GM21515 (cell line): Measurements from ENCODE around the gene CCT8.
"Not testable (repeated sequence)": the region's sequence is repeated elsewhere in the genome, so short reads cannot be mapped to it uniquely, and the experiment has no call there.

Experiments used
- ATAC-seq: cut with Tn5 transposase; IDR thresholded peaks from one replicate; pipeline ENCODE4 v1.9.1; 2021; ENCODE audit not compliant: unreplicated experiment

The CCT8 gene

GRCh38 chr21:29078869-29079767, 5.7 kb upstream of the CCT8 start:
- ATAC-seq, result no peak

- no peak for ATAC-seq
Measured at GRCh38 chr21:29077651-29078090, 4.2 kb upstream of the CCT8 start.

GRCh38 chr21:29076731-29077640, 3.5 kb upstream of the CCT8 start:
- not testable (repeated sequence) for ATAC-seq

GRCh38 chr21:29075706-29076466, 2.4 kb upstream of the CCT8 start:
- no peak for ATAC-seq

GRCh38 chr21:29074783-29075182, 1.3 kb upstream of the CCT8 start:
- no peak for ATAC-seq

- no peak for ATAC-seq
Measured at GRCh38 chr21:29074007-29074376, 544 bp upstream of the CCT8 start.

- ATAC-seq, result no peak
Measured at GRCh38 chr21:29072873-29073221, 601 bp downstream of the CCT8 start.

- ATAC-seq, result peak; percentile 94
Measured at GRCh38 chr21:29064850-29065481, 8.5 kb downstream of the CCT8 start.

- no peak for ATAC-seq
Measured at GRCh38 chr21:29056538-29057050, 16.9 kb downstream of the CCT8 start.

GRCh38 chr21:29056005-29056404, 17.4 kb downstream of the CCT8 start:
- no peak for ATAC-seq

- no peak for ATAC-seq
Measured at GRCh38 chr21:29055080-29055479, 18.4 kb downstream of the CCT8 start.

- ATAC-seq, result no peak
Measured at GRCh38 chr21:29053656-29054055, 19.8 kb downstream of the CCT8 start.

GRCh38 chr21:29053011-29053553, 20.4 kb downstream of the CCT8 start:
- no peak for ATAC-seq

- ATAC-seq, result no peak
Measured at GRCh38 chr21:29052224-29052623, 21.2 kb downstream of the CCT8 start.

- ATAC-seq, result no peak
Measured at GRCh38 chr21:29034678-29035077, 38.8 kb downstream of the CCT8 start.

GRCh38 chr21:29033871-29034270, 39.6 kb downstream of the CCT8 start:
- ATAC-seq, result no peak

GRCh38 chr21:29033301-29033700, 40.1 kb downstream of the CCT8 start:
- ATAC-seq, result no peak

GRCh38 chr21:29030909-29031308, 42.5 kb downstream of the CCT8 start:
- ATAC-seq, result no peak

- no peak for ATAC-seq
Measured at GRCh38 chr21:29029524-29029923, 43.9 kb downstream of the CCT8 start.

- ATAC-seq, result no peak
Measured at GRCh38 chr21:29025328-29025713, 48.1 kb downstream of the CCT8 start.
